HG03064 (cell line): Measurements from ENCODE around the gene PSMD5.
"Not testable (repeated sequence)": the region's sequence is repeated elsewhere in the genome, so short reads cannot be mapped to it uniquely, and the experiment has no call there.

ENCODE experiments used
- ATAC-seq: cut with Tn5 transposase; IDR thresholded peaks from one replicate; pipeline ENCODE4 v1.9.1; 2021; ENCODE audit warnings: low read depth; ENCODE audit not compliant: unreplicated experiment

Gene PSMD5

GRCh38 chr9:120818595-120818994, 24.1 kb downstream of the PSMD5 start:
- no peak for ATAC-seq

- ATAC-seq: no peak
Measured at GRCh38 chr9:120815075-120815474, 27.6 kb downstream of the PSMD5 start.

GRCh38 chr9:120808931-120809330, 33.8 kb downstream of the PSMD5 start:
- ATAC-seq: no peak

- ATAC-seq: no peak
Measured at GRCh38 chr9:120807607-120808379, 34.9 kb downstream of the PSMD5 start.

- not testable (repeated sequence) for ATAC-seq
Measured at GRCh38 chr9:120804784-120805363, 37.8 kb downstream of the PSMD5 start.

GRCh38 chr9:120801441-120801840, 41.3 kb downstream of the PSMD5 start:
- ATAC-seq: no peak

GRCh38 chr9:120792898-120793765, 49.6 kb downstream of the PSMD5 start, which contains the start of gene FBXW2:
Gene FBXW2, minus strand, starts transcription at chr9:120793416. Its CDS starts 5,158 bp downstream, at chr9:120788258.
- peak; percentile 90 for ATAC-seq

- ATAC-seq: no peak
Measured at GRCh38 chr9:120791161-120791560, 51.6 kb downstream of the PSMD5 start.

GRCh38 chr9:120787933-120788332, 54.8 kb downstream of the PSMD5 start:
- no peak for ATAC-seq

GRCh38 chr9:120783602-120784047, 59.1 kb downstream of the PSMD5 start:
- no peak for ATAC-seq

GRCh38 chr9:120781236-120781635, 61.5 kb downstream of the PSMD5 start:
- no peak for ATAC-seq

- ATAC-seq: no peak
Measured at GRCh38 chr9:120780367-120780766, 62.4 kb downstream of the PSMD5 start.

GRCh38 chr9:120779227-120779626, 63.5 kb downstream of the PSMD5 start:
- ATAC-seq: no peak

- ATAC-seq: no peak
Measured at GRCh38 chr9:120778758-120779157, 64.0 kb downstream of the PSMD5 start.

GRCh38 chr9:120777229-120777628, 65.5 kb downstream of the PSMD5 start:
- ATAC-seq: no peak

- no peak for ATAC-seq
Measured at GRCh38 chr9:120776788-120777187, 65.9 kb downstream of the PSMD5 start.

GRCh38 chr9:120775859-120776258, 66.9 kb downstream of the PSMD5 start:
- ATAC-seq: no peak

GRCh38 chr9:120774719-120775118, 68.0 kb downstream of the PSMD5 start:
- ATAC-seq: no peak

GRCh38 chr9:120773256-120773655, 69.5 kb downstream of the PSMD5 start:
- no peak for ATAC-seq

- ATAC-seq: no peak
Measured at GRCh38 chr9:120770931-120771330, 71.8 kb downstream of the PSMD5 start.

- no peak for ATAC-seq
Measured at GRCh38 chr9:120768886-120769285, 73.8 kb downstream of the PSMD5 start.
